Mucosa of descending colon (tissue), 3 donors: ENCODE results near the gene ADCY10. TPM values are rescaled to one million over a fixed set of nuclear protein-coding genes. Genes with fewer than 3 reads are reported as not detected.
"Not testable (repeated sequence)": the region's sequence is repeated elsewhere in the genome, so short reads cannot be mapped to it uniquely, and the experiment has no call there.

Experiments used
- ATAC-seq: fragments of 200-7000 bp; cut with Tn5 transposase; one replicate; pipeline ENCODE4 v1.9.1; 2020; ENCODE audit warnings: mild to moderate bottlenecking, moderate library complexity
- DNase-seq, 3 donors: peaks; one replicate each; pipeline ENCODE4 v3.0.0-alpha.2; 2020
- H3K36me3 ChIP-seq: fragments of 200-600 bp; one replicate; pipeline ENCODE4 v1.8.0; 2021; ENCODE audit warnings: low read depth, mild to moderate bottlenecking
- H3K4me1 ChIP-seq: fragments of 200-600 bp; one replicate; pipeline ENCODE4 v1.8.0; 2021; ENCODE audit warnings: low read depth, mild to moderate bottlenecking
- H3K4me3 ChIP-seq: fragments of 200-600 bp; one replicate; pipeline ENCODE4 v1.8.0; 2021; ENCODE audit warnings: mild to moderate bottlenecking
- H3K9me3 ChIP-seq: fragments of 200-600 bp; one replicate; pipeline ENCODE4 v1.8.0; 2021; ENCODE audit warnings: mild to moderate bottlenecking
- intact Hi-C, 2 donors: fragments of 100-400 bp; cut with DNase I in 1 of 2; cut with micrococcal nuclease in 1 of 2; formaldehyde crosslinking; loops; one replicate each; pipeline versions ENCODE4 v1.11.0 to v1.11.1; 2022; cut with DNase I, micrococcal nuclease
- total RNA-seq, 3 donors: library from RNA; stranded (reverse); fragmentation: NEBNext Ultra II Directional in 2 of 3; extraction: Animal tissue kit (Norgen Biotek cat#: 25700) in 2 of 3; gene quantifications; one replicate each; pipeline versions ENCODE4 v1.2.1 to v1.2.4, GENCODE V29; 2021 to 2023
- TF ChIP-seq, protein P1 (sequence below): fragments of 200-600 bp; IDR thresholded peaks from one replicate; pipeline ENCODE4 v1.8.0; 2022; ENCODE audit warnings: antibody characterized with exemption, mild to moderate bottlenecking
- donor health status: DM: no; HTN: no; CAD: no; lungs with moderate emphysema.
- donor health status: DM: no; HTN: no; CAD: no.
- donor health status: DM: no; HTN: yes; CAD: no.

Gene ADCY10
- total RNA-seq, 3 donors from 2014 or later = 0.07 to 0.49 (median 0.28) TPM

DNA sequence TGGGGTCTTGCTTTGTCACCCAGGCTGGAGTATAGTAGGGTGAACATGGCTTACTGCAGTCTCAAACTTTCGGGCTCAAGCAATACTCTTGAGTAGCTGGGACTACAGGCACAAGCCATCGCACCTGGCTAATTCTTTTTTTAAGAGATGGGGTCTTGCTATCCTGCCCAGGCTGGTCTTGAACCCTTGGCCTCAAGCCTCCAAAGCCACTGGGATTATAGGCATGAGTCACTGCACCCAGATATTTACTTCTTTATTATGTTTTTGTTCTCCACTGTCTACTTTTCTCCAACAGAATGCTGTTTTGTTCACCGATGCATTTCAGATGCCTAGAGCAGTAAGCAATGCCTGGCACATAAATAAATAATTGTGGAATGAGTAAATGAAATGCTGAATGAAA, 72.4 kb downstream of the ADCY10 start:
- no peaks in the 10 kb centered on the region for H3K9me3 ChIP-seq
- TF ChIP-seq, protein P1, sequence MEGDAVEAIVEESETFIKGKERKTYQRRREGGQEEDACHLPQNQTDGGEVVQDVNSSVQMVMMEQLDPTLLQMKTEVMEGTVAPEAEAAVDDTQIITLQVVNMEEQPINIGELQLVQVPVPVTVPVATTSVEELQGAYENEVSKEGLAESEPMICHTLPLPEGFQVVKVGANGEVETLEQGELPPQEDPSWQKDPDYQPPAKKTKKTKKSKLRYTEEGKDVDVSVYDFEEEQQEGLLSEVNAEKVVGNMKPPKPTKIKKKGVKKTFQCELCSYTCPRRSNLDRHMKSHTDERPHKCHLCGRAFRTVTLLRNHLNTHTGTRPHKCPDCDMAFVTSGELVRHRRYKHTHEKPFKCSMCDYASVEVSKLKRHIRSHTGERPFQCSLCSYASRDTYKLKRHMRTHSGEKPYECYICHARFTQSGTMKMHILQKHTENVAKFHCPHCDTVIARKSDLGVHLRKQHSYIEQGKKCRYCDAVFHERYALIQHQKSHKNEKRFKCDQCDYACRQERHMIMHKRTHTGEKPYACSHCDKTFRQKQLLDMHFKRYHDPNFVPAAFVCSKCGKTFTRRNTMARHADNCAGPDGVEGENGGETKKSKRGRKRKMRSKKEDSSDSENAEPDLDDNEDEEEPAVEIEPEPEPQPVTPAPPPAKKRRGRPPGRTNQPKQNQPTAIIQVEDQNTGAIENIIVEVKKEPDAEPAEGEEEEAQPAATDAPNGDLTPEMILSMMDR = no peak
- intact Hi-C loops = no loop called here
- DNase-seq = no peak
- no peak overlapping the region for H3K4me3 ChIP-seq
- no peaks in the 10 kb centered on the region for H3K36me3 ChIP-seq
- ATAC-seq = no peak
- no peaks in the 10 kb centered on the region for H3K4me1 ChIP-seq

DNA sequence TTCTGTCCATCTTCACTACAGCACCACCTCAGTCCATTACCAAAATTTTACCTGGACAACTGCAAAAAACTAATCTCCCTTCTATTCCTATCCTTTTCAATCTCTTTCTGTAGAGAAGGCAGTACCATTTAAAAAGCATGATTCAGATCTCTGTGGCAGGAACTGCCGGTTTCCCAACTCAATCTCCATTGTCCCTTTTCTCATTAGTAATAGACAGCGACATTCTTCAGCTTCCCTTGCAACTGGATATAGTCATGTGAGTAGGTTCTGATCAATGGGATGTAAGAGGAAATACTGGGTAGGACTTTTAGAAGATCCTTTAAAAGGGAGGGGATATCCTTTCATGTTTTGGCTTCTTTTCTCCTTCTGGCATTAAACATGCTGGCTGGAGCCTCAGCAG, 74.9 kb downstream of the ADCY10 start:
- no peaks in the 10 kb centered on the region for H3K9me3 ChIP-seq
- H3K36me3 ChIP-seq = no peaks in the 10 kb centered on the region
- ATAC-seq (no peak), DNase-seq (no peak)
- no peak overlapping the region for H3K4me3 ChIP-seq
- TF ChIP-seq, protein P1 = no peak
- intact Hi-C loops = no loop called here
- H3K4me1 ChIP-seq = no peaks in the 10 kb centered on the region

DNA sequence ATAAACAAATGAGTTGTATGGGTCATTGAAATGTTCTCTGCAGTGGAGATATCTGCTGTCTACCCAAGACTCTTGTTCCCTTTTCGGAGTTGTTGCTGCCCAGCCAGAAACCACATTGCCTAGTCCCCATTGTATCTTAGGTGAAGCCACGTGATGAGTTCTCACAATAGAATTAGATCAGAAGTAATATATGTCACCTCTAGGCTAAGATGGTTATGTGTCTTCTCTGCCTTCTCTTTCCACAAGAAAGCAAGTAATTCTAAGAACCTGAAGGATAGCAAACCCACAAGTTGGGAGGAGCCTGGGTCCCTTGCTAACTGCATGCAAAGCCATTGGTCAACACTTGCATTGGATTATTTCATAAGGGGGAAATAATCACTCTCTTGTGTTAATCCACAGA, 76.6 kb downstream of the ADCY10 start:
- Histone ChIP-seq H3K36me3 (no peaks in the 10 kb centered on the region), H3K4me3 (no peak overlapping the region), H3K9me3 (no peaks in the 10 kb centered on the region), H3K4me1 (no peaks in the 10 kb centered on the region)
- no peak for DNase-seq
- no peak for ATAC-seq
- TF ChIP-seq, protein P1 = no peak
- intact Hi-C loops = no loop called here

DNA sequence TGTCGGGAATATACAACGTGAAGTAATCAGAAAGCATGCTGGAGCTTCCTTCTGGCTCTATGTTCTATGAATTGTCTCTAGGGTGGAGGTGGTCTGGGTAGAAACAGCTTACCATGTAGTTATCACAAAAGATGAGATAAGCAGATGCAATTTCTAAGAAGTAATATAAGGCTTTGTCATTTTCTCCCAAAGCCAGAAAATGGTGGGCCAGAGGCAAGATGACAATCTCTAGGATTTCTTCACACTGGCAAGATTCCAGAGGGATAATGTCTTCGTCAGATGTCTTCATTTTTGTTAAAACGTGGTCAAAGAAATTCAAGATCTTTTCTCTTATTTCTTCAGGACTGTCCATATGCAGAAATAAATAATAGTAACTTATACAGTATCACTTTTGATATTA, 77.7 kb downstream of the ADCY10 start:
- DNase-seq (no peak), ATAC-seq (no peak)
- H3K9me3 ChIP-seq = no peaks in the 10 kb centered on the region
- TF ChIP-seq, protein P1 = no peak
- H3K4me3 ChIP-seq = no peak overlapping the region
- intact Hi-C loops = no loop called here
- no peaks in the 10 kb centered on the region for H3K4me1 ChIP-seq
- no peaks in the 10 kb centered on the region for H3K36me3 ChIP-seq

DNA sequence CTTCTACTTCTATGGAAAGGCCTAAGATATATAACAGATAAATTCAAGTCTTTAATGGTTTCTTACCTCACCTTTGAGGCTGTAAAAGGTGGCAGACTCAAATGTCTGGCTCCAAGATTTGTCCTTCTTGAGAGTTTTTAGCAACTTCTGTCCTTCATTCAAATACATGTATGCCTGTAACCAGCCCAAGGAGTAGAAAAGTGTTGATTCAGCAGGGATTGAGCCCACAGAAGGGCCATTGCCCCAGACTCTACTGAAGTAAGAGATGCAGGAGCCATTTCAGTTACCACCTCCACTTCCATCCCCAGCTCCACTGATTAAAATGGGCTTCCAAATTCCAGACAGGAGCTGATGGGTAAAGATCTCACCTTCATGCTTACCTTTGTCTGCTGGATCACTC, 80.0 kb downstream of the ADCY10 start:
- H3K4me3 ChIP-seq = no peak overlapping the region
- TF ChIP-seq, protein P1 = no peak
- no peaks in the 10 kb centered on the region for H3K4me1 ChIP-seq
- ATAC-seq = no peak
- H3K36me3 ChIP-seq = no peaks in the 10 kb centered on the region
- intact Hi-C loops = no loop called here
- H3K9me3 ChIP-seq = no peaks in the 10 kb centered on the region
- DNase-seq = no peak

DNA sequence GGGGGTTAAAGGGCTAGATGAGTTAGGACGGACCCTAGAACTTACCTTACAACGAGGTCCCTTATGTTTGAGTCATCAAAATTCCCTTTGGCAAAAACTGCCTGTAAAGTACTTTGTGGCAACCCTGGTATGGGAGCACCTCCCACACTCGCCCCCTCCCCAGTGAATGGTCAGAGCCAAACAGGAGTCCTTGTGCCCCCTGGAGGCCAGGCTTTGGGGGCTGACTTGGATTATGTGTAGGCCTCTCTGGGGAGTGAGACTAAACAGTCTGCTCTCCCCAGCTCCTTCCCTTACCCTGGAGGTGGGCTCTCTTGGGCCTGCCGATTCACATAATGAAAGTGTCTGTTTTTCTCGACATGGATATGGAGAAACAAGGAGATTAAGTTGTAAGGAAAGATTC, 81.2 kb downstream of the ADCY10 start:
- no peak for ATAC-seq
- TF ChIP-seq, protein P1 = no peak
- no peaks in the 10 kb centered on the region for H3K4me1 ChIP-seq

DNA sequence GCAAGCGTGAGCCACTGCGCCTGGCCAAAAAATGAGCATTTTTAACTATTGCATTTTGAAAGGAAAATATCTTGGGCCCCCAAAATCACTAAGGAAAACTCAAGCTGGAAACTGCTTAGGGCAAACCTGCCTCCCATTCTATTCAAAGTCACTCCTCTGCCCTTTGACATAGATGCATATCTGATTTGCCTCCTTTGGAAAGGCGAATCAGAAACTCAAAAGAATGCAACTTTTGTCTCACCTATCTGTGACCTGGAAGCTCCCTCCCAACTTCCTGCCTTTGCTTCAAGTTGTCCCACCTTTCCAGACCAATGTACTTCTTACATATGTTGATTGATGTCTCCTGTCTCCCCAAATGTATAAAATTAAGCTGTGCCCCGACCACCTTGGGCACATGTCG, 83.3 kb downstream of the ADCY10 start:
- H3K36me3 ChIP-seq, H3K9me3 ChIP-seq, DNase-seq, H3K4me1 ChIP-seq, H3K4me3 ChIP-seq, intact Hi-C loops, ATAC-seq: not testable (repeated sequence)

More for the DNA sequence above, 81.2 kb downstream of the ADCY10 start:
- no peaks in the 10 kb centered on the region for H3K9me3 ChIP-seq
- H3K36me3 ChIP-seq = no peaks in the 10 kb centered on the region
- DNase-seq = no peak
- intact Hi-C loops = no loop called here
- H3K4me3 ChIP-seq = no peak overlapping the region
